Naive thymus-derived CD8-positive, alpha-beta T cell (primary cell): ENCODE data around the gene NRARP. TPM values are rescaled to one million over a fixed set of nuclear protein-coding genes. Genes with fewer than 3 reads are reported as not detected.

Experiments
- ATAC-seq, 2 donors: fragments of 150-1000 bp; cut with Tn5 transposase in 1 of 2; sonication (Bioruptor Pico), chemical (Tn5 transposase) in 1 of 2; 1 replicate in 1 of 2; 2 replicates in 1 of 2; pipeline ENCODE4 v1.10.0; 2021; ENCODE audit warnings: mild to moderate bottlenecking in 2 of 2, moderate library complexity in 2 of 2
- POLR2A ChIA-PET: fragments of 350-600 bp; sonication (Branson Sonifier 250); formaldehyde crosslinking; loops from one replicate; lab custom pipeline; 2021; ENCODE audit warnings: antibody characterized with exemption; lab: Charles Lee
- DNase-seq, 10 donors: peaks; one replicate each; pipeline versions ENCODE4 v3.0.0 to v3.0.0-alpha.2; 2020 to 2022
- H3K27ac Mint-ChIP-seq, 10 donors: one replicate each; pipeline ENCODE4 v1.8.0; 2020 to 2022; ENCODE audit warnings: mild to moderate bottlenecking in 10 of 10, mixed read lengths in 10 of 10, moderate library complexity in 4 of 10, inconsistent platforms in 1 of 10
- H3K27me3 Mint-ChIP-seq, 5 donors: one replicate each; pipeline ENCODE4 v1.8.0; 2021 to 2022; ENCODE audit warnings: mixed read lengths in 5 of 5
- H3K36me3 Mint-ChIP-seq, 3 donors: one replicate each; pipeline ENCODE4 v1.8.0; 2020 to 2022; ENCODE audit warnings: mixed read lengths in 3 of 3, mild to moderate bottlenecking in 2 of 3, inconsistent platforms in 1 of 3
- H3K4me1 Mint-ChIP-seq, 4 donors: one replicate each; pipeline ENCODE4 v1.8.0; 2021 to 2022; ENCODE audit warnings: mixed read lengths in 4 of 4
- H3K4me3 Mint-ChIP-seq, 10 donors: one replicate each; pipeline ENCODE4 v1.8.0; 2020 to 2022; ENCODE audit warnings: mild to moderate bottlenecking in 10 of 10, mixed read lengths in 10 of 10, moderate library complexity in 6 of 10, inconsistent platforms in 1 of 10
- H3K9me3 Mint-ChIP-seq, 9 donors: one replicate each; pipeline ENCODE4 v1.8.0; 2020 to 2022; ENCODE audit warnings: mixed read lengths in 9 of 9, mild to moderate bottlenecking in 3 of 9, inconsistent platforms in 1 of 9, moderate library complexity in 1 of 9
- polyA plus RNA-seq, 3 donors: library from polyadenylated mRNA; unstranded; fragments of 300-500 nt; fragmentation: Illumina TruSeq; gene quantifications; one replicate each; pipeline ENCODE4 v1.2.3, GENCODE V29; 2021
- total RNA-seq, 8 experiments: library from RNA in 2 of 8; stranded (reverse) in 2 of 8; gene quantifications; one replicate each; pipeline ENCODE4 v1.2.3 and lab custom pipeline; 2021 to 2026

Gene NRARP
- total and polyA plus RNA-seq, 5 experiments from 2014 or later = 2.4 to 2.5 TPM; not detected in 3

GRCh38 chr9:137254624-137255447, 47.2 kb downstream of the NRARP start, which contains the start of gene NELFB:
NELFB (plus strand) TSS chr9:137255327.
- POLR2A ChIA-PET = interaction anchor here (0.6 to 8.2 kb wide), 16 partner anchors 10 to 325 kb away, joined by 3 to 139 read pairs (median 4); partner anchors contain the start of genes EXD3, MAN1B1, NRARP and PNPLA7

GRCh38 chr9:137253717-137254623, 48.1 kb downstream of the NRARP start:
- Mint-ChIP-seq H3K4me1 (peaks cover 4 to 20% (median 12%) of the 10 kb centered on the region in 4 donors), H3K27ac (peak overlapping the region in 8 of 10 donors; percentile 53 to 89 (median 78)), H3K9me3 (no peaks in the 10 kb centered on the region), H3K4me3 (peak overlapping the region; percentile 79 to 92 (median 86)), H3K27me3 (no peaks in the 10 kb centered on the region), H3K36me3 (peaks cover 0 to 8% (median 0%) of the 10 kb centered on the region in 3 donors)
- POLR2A ChIA-PET = interaction anchor here (0.6 to 8.2 kb wide), 15 partner anchors 11 to 326 kb away, joined by 3 to 139 read pairs (median 4); partner anchors contain the start of genes MAN1B1, NRARP, PNPLA7 and SSNA1
- ATAC-seq (no peak), DNase-seq (no peak)

More at GRCh38 chr9:137254624-137255447, 47.2 kb downstream of the NRARP start, which contains the start of gene NELFB:
- ATAC-seq (peak; percentile 90), DNase-seq (peak; percentile 89 to 99 (median 96))
- Mint-ChIP-seq H3K27me3 (no peaks in the 10 kb centered on the region), H3K27ac (peak within 1 kb of the TSS; percentile 41 to 89 (median 78)), H3K4me3 (peak within 1 kb of the TSS; percentile 84 to 96 (median 87)), H3K36me3 (peaks cover 0 to 13% (median 0%) of the 10 kb centered on the region in 3 donors), H3K4me1 (peaks cover 4 to 20% (median 12%) of the 10 kb centered on the region in 4 donors), H3K9me3 (no peaks in the 10 kb centered on the region)

GRCh38 chr9:137252555-137253506, 49.2 kb downstream of the NRARP start:
- ATAC-seq (no peak), DNase-seq (no peak)
- Mint-ChIP-seq H3K4me1 (peaks cover 4 to 20% (median 12%) of the 10 kb centered on the region in 4 donors), H3K9me3 (no peaks in the 10 kb centered on the region), H3K4me3 (no peak overlapping the region), H3K36me3 (peaks cover 0 to 3% (median 0%) of the 10 kb centered on the region in 3 donors), H3K27ac (no peak overlapping the region), H3K27me3 (no peaks in the 10 kb centered on the region)
- POLR2A ChIA-PET = interaction anchor here (0.6 to 8.2 kb wide), 2 partner anchors 11 to 121 kb away, joined by 4 to 139 read pairs; partner anchors contain the start of gene TUBB4B

GRCh38 chr9:137251490-137252268, 50.4 kb downstream of the NRARP start:
- no peaks in the 10 kb centered on the region for H3K9me3 Mint-ChIP-seq
- H3K4me1 Mint-ChIP-seq = peaks cover 4 to 15% (median 10%) of the 10 kb centered on the region in 4 donors
- H3K27me3 Mint-ChIP-seq = no peaks in the 10 kb centered on the region
- H3K4me3 Mint-ChIP-seq = no peak overlapping the region
- DNase-seq = no peak
- peak overlapping the region in 1 of 10 donors; percentile 40 for H3K27ac Mint-ChIP-seq
- POLR2A ChIA-PET = interaction anchor here (0.6 to 8.2 kb wide), 3 partner anchors 10 to 193 kb away, joined by 3 to 139 read pairs (median 7); partner anchors contain the start of gene TUBB4B
- peaks cover 0 to 3% (median 0%) of the 10 kb centered on the region in 3 donors for H3K36me3 Mint-ChIP-seq
- no peak for ATAC-seq

GRCh38 chr9:137251194-137251461, 50.9 kb downstream of the NRARP start, which contains the start of gene STPG3:
STPG3 (plus strand) TSS chr9:137251286; CDS start chr9:137251287, 1 bp downstream.
- H3K4me1 Mint-ChIP-seq = peaks cover 4 to 9% (median 7%) of the 10 kb centered on the region in 4 donors
- no peaks in the 10 kb centered on the region for H3K36me3 Mint-ChIP-seq
- DNase-seq = no peak
- no peak within 1 kb of the TSS for H3K4me3 Mint-ChIP-seq
- peak within 1 kb of the TSS in 1 of 10 donors; percentile 40 for H3K27ac Mint-ChIP-seq
- no peak for ATAC-seq
- H3K27me3 Mint-ChIP-seq = no peaks in the 10 kb centered on the region
- POLR2A ChIA-PET = interaction anchor here (1.5 kb wide), 1 partner anchor 11 kb away, joined by 7 read pairs; the partner anchor contains the start of gene TUBB4B
- no peaks in the 10 kb centered on the region for H3K9me3 Mint-ChIP-seq

DNA sequence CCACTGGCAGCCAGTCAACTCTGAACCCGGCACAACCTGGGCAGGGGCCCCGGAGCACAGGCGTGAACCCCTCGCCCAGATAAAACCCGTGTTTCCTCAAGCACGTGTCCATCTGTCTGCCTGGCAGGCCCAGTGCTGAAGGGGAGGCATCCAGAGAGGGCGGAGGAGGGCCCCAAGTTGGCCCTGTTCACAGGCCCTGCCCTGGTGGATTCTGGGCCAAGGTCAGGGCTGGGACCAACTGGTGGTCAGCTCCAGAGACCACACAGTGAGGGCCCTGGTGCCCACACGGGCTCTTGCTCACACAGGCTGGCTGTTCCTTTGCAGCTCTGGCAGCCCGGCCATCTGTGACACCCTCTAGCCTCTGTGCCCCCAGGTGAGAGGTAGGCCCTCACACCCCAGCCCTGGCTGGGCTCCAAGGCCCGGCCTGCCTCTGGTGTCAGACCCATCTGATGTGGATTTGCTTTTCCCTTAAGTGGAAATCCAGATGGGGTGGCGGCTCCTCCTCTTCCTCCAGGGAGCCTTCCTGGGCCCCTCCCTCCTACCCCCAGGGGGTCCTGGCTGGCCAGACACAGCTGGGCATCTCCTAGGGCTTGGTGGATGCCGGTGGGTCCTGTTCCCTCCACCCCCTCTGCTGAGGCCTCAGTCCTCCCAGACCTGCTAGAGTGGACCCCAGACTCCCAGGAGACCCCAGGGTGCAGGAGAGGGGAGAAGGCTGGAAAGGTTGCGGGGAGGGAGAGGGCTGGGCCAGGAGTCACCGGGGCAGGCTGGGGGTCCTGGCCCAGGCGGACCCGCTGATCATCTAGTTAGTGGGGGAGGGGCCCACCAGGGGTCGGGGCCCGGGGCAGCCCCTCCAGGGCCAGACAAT, 51.5 kb downstream of the NRARP start:
- H3K4me3 Mint-ChIP-seq = no peak overlapping the region
- H3K27ac Mint-ChIP-seq = no peak overlapping the region
- H3K4me1 Mint-ChIP-seq = peaks cover 4 to 6% (median 5%) of the 10 kb centered on the region in 4 donors
- DNase-seq (no peak), ATAC-seq (no peak)
- H3K36me3 Mint-ChIP-seq = no peaks in the 10 kb centered on the region
- no peaks in the 10 kb centered on the region for H3K9me3 Mint-ChIP-seq
- POLR2A ChIA-PET = interaction anchor here (1.5 kb wide), 1 partner anchor 10 kb away, joined by 7 read pairs; the partner anchor contains the start of gene TUBB4B
- H3K27me3 Mint-ChIP-seq = no peaks in the 10 kb centered on the region

Other genes starting within 250 kb of the NRARP start
- not detected for gene ENTPD2, start 248.2 kb downstream of the NRARP start, total RNA-seq
- gene ENTPD2, start 248.2 kb downstream of the NRARP start, polyA plus RNA-seq = not detected
- under 1 TPM; 0.27 to 0.44 TPM for gene SAPCD2, start 231.7 kb downstream of the NRARP start, total RNA-seq
- gene SAPCD2, start 231.7 kb downstream of the NRARP start, polyA plus RNA-seq = under 1 TPM in 2 of 3 donors, not detected in 1; 0.23 to 0.27 TPM
- gene UAP1L1, start 224.8 kb downstream of the NRARP start, total RNA-seq = 10 to 100 TPM; 25.2 to 28.7 TPM
- gene UAP1L1, start 224.8 kb downstream of the NRARP start, polyA plus RNA-seq = 1 to 10 TPM; 2.3 to 7.8 (median 2.8) TPM
- 10 to 100 TPM; 66.9 to 73.2 TPM for gene MAN1B1, start 215.3 kb downstream of the NRARP start, total RNA-seq
- gene MAN1B1, start 215.3 kb downstream of the NRARP start, polyA plus RNA-seq = 10 to 100 TPM; 30.6 to 46.6 (median 38.3) TPM
- gene DPP7, start 187.5 kb downstream of the NRARP start, total RNA-seq = 100 to 1,000 TPM; 278 to 298 TPM
- gene DPP7, start 187.5 kb downstream of the NRARP start, polyA plus RNA-seq = 100 to 1,000 TPM in 2 of 3 donors, 10 to 100 TPM in 1; 98.7 to 126 (median 121) TPM
- not detected for gene GRIN1, start 163.1 kb downstream of the NRARP start, total RNA-seq
- gene GRIN1, start 163.1 kb downstream of the NRARP start, polyA plus RNA-seq = not detected
- not detected for gene LRRC26, start 132.2 kb downstream of the NRARP start, total RNA-seq
- not detected for gene LRRC26, start 132.2 kb downstream of the NRARP start, polyA plus RNA-seq
- gene TMEM210, start 130.2 kb downstream of the NRARP start, total RNA-seq = not detected
- gene TMEM210, start 130.2 kb downstream of the NRARP start, polyA plus RNA-seq = not detected
- 100 to 1,000 TPM; 143 to 146 TPM for gene ANAPC2, start 113.7 kb downstream of the NRARP start, total RNA-seq
- 1 to 10 TPM; 3.4 to 5.9 (median 4.3) TPM for gene ANAPC2, start 113.7 kb downstream of the NRARP start, polyA plus RNA-seq
- 10 to 100 TPM; 39.2 to 43.4 TPM for gene SSNA1, start 113.6 kb downstream of the NRARP start, total RNA-seq
- 100 to 1,000 TPM in 2 of 3 donors, 10 to 100 TPM in 1; 97.8 to 123 (median 119) TPM for gene SSNA1, start 113.6 kb downstream of the NRARP start, polyA plus RNA-seq
- 10 to 100 TPM; 10.1 TPM for gene TPRN, start 101.5 kb downstream of the NRARP start, total RNA-seq
- under 1 TPM; 0.15 to 0.42 (median 0.39) TPM for gene TPRN, start 101.5 kb downstream of the NRARP start, polyA plus RNA-seq
- gene TMEM203, start 96.6 kb downstream of the NRARP start, total RNA-seq = 10 to 100 TPM; 42.7 to 43.0 TPM
- 100 to 1,000 TPM; 128 to 163 (median 155) TPM for gene TMEM203, start 96.6 kb downstream of the NRARP start, polyA plus RNA-seq
- gene NDOR1, start 96.6 kb downstream of the NRARP start, total RNA-seq = 10 to 100 TPM; 35.0 to 39.8 TPM
- 1 to 10 TPM; 2.4 to 9.5 (median 5.7) TPM for gene NDOR1, start 96.6 kb downstream of the NRARP start, polyA plus RNA-seq
- gene RNF208, start 80.0 kb downstream of the NRARP start, total RNA-seq = 1 to 10 TPM in 1 of 2 experiments, under 1 TPM in 1; 0.91 to 1.7 TPM
- not detected for gene RNF208, start 80.0 kb downstream of the NRARP start, polyA plus RNA-seq
- gene CYSRT1, start 77.1 kb downstream of the NRARP start, total RNA-seq = under 1 TPM; 0.30 to 0.47 TPM
- not detected for gene CYSRT1, start 77.1 kb downstream of the NRARP start, polyA plus RNA-seq
- gene RNF224, start 74.8 kb downstream of the NRARP start, total RNA-seq = under 1 TPM in 1 of 2 experiments, not detected in 1; 0.21 TPM
- not detected for gene RNF224, start 74.8 kb downstream of the NRARP start, polyA plus RNA-seq
- not detected for gene SLC34A3, start 71.4 kb downstream of the NRARP start, total RNA-seq
- gene SLC34A3, start 71.4 kb downstream of the NRARP start, polyA plus RNA-seq = not detected
- gene TUBB4B, start 61.0 kb downstream of the NRARP start, total RNA-seq = 10 to 100 TPM; 60.2 TPM
- gene TUBB4B, start 61.0 kb downstream of the NRARP start, polyA plus RNA-seq = 10 to 100 TPM; 10.8 to 23.4 (median 22.5) TPM
- gene STPG3, start 51.0 kb downstream of the NRARP start, total RNA-seq = not detected
- not detected for gene STPG3, start 51.0 kb downstream of the NRARP start, polyA plus RNA-seq
- 10 to 100 TPM; 42.4 to 45.9 TPM for gene NELFB, start 46.9 kb downstream of the NRARP start, total RNA-seq
- gene NELFB, start 46.9 kb downstream of the NRARP start, polyA plus RNA-seq = 10 to 100 TPM; 20.4 to 29.7 (median 25.0) TPM
- gene TOR4A, start 24.5 kb downstream of the NRARP start, total RNA-seq = 1 to 10 TPM in 1 of 2 experiments, under 1 TPM in 1; 0.91 to 1.4 TPM
- gene TOR4A, start 24.5 kb downstream of the NRARP start, polyA plus RNA-seq = under 1 TPM in 2 of 3 donors, not detected in 1; 0.12 to 0.15 TPM
- 10 to 100 TPM; 26.4 to 28.3 TPM for gene EXD3, start 120.9 kb upstream of the NRARP start, total RNA-seq
- 1 to 10 TPM; 2.6 to 4.3 (median 3.9) TPM for gene EXD3, start 120.9 kb upstream of the NRARP start, polyA plus RNA-seq
- gene NOXA1, start 121.1 kb upstream of the NRARP start, total RNA-seq = 1 to 10 TPM; 4.1 to 4.5 TPM
- gene NOXA1, start 121.1 kb upstream of the NRARP start, polyA plus RNA-seq = 1 to 10 TPM in 2 of 3 donors, under 1 TPM in 1; 0.75 to 1.1 (median 1.1) TPM
- gene ENTPD8, start 139.1 kb upstream of the NRARP start, total RNA-seq = not detected
- not detected for gene ENTPD8, start 139.1 kb upstream of the NRARP start, polyA plus RNA-seq
- gene NSMF, start 157.1 kb upstream of the NRARP start, total RNA-seq = 10 to 100 TPM; 19.1 to 19.3 TPM
- 10 to 100 TPM in 1 of 3 donors, 1 to 10 TPM in 2; 7.7 to 14.7 (median 8.2) TPM for gene NSMF, start 157.1 kb upstream of the NRARP start, polyA plus RNA-seq
- 10 to 100 TPM; 14.5 to 15.7 TPM for gene PNPLA7, start 248.1 kb upstream of the NRARP start, total RNA-seq
- gene PNPLA7, start 248.1 kb upstream of the NRARP start, polyA plus RNA-seq = 1 to 10 TPM; 1.2 to 2.3 (median 1.9) TPM
- 100 to 1,000 TPM in 1 of 2 experiments, 10 to 100 TPM in 1; 93.5 to 104 TPM for gene MRPL41, start 249.6 kb upstream of the NRARP start, total RNA-seq
- 10 to 100 TPM; 36.7 to 46.5 (median 43.0) TPM for gene MRPL41, start 249.6 kb upstream of the NRARP start, polyA plus RNA-seq